ENCODE data around the gene AIFM3.

- no peak for TF ChIP-seq EZH2phosphoT487 (IDR thresholded peaks at IDR 0.05; ENCODE audit: low read depth)
- TF ChIP-seq, protein P1, sequence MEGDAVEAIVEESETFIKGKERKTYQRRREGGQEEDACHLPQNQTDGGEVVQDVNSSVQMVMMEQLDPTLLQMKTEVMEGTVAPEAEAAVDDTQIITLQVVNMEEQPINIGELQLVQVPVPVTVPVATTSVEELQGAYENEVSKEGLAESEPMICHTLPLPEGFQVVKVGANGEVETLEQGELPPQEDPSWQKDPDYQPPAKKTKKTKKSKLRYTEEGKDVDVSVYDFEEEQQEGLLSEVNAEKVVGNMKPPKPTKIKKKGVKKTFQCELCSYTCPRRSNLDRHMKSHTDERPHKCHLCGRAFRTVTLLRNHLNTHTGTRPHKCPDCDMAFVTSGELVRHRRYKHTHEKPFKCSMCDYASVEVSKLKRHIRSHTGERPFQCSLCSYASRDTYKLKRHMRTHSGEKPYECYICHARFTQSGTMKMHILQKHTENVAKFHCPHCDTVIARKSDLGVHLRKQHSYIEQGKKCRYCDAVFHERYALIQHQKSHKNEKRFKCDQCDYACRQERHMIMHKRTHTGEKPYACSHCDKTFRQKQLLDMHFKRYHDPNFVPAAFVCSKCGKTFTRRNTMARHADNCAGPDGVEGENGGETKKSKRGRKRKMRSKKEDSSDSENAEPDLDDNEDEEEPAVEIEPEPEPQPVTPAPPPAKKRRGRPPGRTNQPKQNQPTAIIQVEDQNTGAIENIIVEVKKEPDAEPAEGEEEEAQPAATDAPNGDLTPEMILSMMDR (IDR thresholded peaks at IDR 0.05; ENCODE audit: low read depth, low read length), result no peak
These were observed 18.1 kb upstream of the AIFM3 start for GRCh38 chr22:20948989-20949388.

Data from OCI-LY3 (cell line).